K562 (cell line): ENCODE measurements around the gene OR1I1.

ENCODE experiments used
- CAMTA2 ChIP-seq: fragments of 250-450 bp; sonication (Bioruptor Pico); conservative IDR thresholded peaks from 2 replicates; pipeline ENCODE4 v1.5.1; 2022
- CHD2 ChIP-seq: IDR thresholded peaks from 2 replicates; pipeline ENCODE4 v1.6.1; 2011; ENCODE audit warnings: low read depth, low read length
- DMBX1 ChIP-seq: fragments of 250-450 bp; sonication (Bioruptor Pico); IDR thresholded peaks from 2 replicates; pipeline ENCODE4 v1.8.0; 2022; ENCODE audit warnings: inconsistent platforms, mild to moderate bottlenecking, moderate library complexity, borderline replicate concordance
- FOXM1 ChIP-seq, 2 experiments: fragments of 450-650 bp in 1 of 2; sonication (generic) in 1 of 2; formaldehyde crosslinking in 1 of 2; IDR thresholded peaks; 2 replicates each; pipeline versions ENCODE4 v1.6.1 to v1.9.0; 2017 to 2022; ENCODE audit warnings: low read depth in 2 of 2, mild to moderate bottlenecking in 2 of 2, missing genetic modification reagents in 1 of 2, moderate library complexity in 1 of 2
- HNRNPLL ChIP-seq: fragments of 200-400 bp; formaldehyde crosslinking; IDR thresholded peaks from 2 replicates; pipeline ENCODE4 v1.6.1; 2017; ENCODE audit warnings: low read length, low read depth, mild to moderate bottlenecking; ENCODE audit not compliant: poor library complexity, severe bottlenecking
- MXI1 ChIP-seq: IDR thresholded peaks from 2 replicates; pipeline ENCODE4 v1.6.1; 2011; ENCODE audit warnings: low read depth, mild to moderate bottlenecking, improper control_type of control experiment, low read length
- SMARCC2 ChIP-seq: fragments of 450-650 bp; IDR thresholded peaks from 2 replicates; pipeline ENCODE4 v1.6.1; 2017; ENCODE audit warnings: antibody characterized with exemption, moderate library complexity, mild to moderate bottlenecking, low read depth
- SRSF1 ChIP-seq: fragments of 200-400 bp; formaldehyde crosslinking; IDR thresholded peaks from 2 replicates; pipeline ENCODE4 v1.6.1; 2017; ENCODE audit warnings: mild to moderate bottlenecking, low read depth, low read length, moderate library complexity
- TRIM28 ChIP-seq: fragments of 450-650 bp; IDR thresholded peaks from 2 replicates; pipeline ENCODE4 v1.6.1; 2017
- TF ChIP-seq, protein P1 (sequence below), 3 experiments: IDR thresholded peaks in 2 of 3; conservative IDR thresholded peaks in 1 of 3; 2 replicates each; pipeline ENCODE4 v1.5.1; 2011 to 2012; ENCODE audit warnings: low read length in 3 of 3, mild to moderate bottlenecking in 3 of 3, control low read depth in 2 of 3, improper control_type of control experiment in 1 of 3, inconsistent platforms in 1 of 3, low read depth in 1 of 3, mixed read lengths in 1 of 3, moderate library complexity in 1 of 3; ENCODE audit not compliant: insufficient read depth in 2 of 3
- TF ChIP-seq, protein P2 (sequence below): fragments of 450-650 bp; IDR thresholded peaks from 2 replicates; pipeline ENCODE4 v1.6.1; 2018; ENCODE audit not compliant: partially characterized antibody

DNA sequence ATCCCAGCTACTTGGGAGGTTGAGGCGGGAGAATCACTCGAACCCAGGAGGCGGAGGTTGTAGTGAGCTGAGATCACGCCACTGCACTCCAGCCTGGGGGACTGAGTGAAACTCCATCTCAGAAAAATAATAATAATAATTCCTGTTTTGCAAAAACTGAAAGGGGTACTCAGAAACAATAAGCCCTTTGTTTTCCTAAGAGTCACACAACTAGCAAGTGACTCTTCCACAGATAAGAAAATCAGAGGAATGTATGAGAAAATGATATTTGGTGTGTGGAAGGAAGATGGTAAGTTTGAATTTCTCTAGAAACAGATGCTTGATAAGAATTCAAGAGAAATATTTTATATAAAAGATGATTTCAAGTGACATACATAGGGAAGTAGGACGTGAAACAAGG is 60.3 kb downstream of the OR1I1 start:
- TF ChIP-seq HNRNPLL (no peak), CAMTA2 (CRISPR knock-in tag) (no peak), SRSF1 (no peak), DMBX1 (CRISPR knock-in tag) (no peak), MXI1 (no peak), FOXM1 (IDR thresholded peaks at IDR 0.05; ENCODE audit: low read depth) (no peak), FOXM1 (CRISPR knock-in tag; IDR thresholded peaks at IDR 0.05; ENCODE audit: low read depth) (no peak), CHD2 (no peak), TRIM28 (no peak), SMARCC2 (no peak)
- TF ChIP-seq, protein P1, sequence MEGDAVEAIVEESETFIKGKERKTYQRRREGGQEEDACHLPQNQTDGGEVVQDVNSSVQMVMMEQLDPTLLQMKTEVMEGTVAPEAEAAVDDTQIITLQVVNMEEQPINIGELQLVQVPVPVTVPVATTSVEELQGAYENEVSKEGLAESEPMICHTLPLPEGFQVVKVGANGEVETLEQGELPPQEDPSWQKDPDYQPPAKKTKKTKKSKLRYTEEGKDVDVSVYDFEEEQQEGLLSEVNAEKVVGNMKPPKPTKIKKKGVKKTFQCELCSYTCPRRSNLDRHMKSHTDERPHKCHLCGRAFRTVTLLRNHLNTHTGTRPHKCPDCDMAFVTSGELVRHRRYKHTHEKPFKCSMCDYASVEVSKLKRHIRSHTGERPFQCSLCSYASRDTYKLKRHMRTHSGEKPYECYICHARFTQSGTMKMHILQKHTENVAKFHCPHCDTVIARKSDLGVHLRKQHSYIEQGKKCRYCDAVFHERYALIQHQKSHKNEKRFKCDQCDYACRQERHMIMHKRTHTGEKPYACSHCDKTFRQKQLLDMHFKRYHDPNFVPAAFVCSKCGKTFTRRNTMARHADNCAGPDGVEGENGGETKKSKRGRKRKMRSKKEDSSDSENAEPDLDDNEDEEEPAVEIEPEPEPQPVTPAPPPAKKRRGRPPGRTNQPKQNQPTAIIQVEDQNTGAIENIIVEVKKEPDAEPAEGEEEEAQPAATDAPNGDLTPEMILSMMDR (IDR thresholded peaks at IDR 0.05 in 2 of 3, conservative IDR thresholded peaks at IDR 0.05 in 1 of 3; ENCODE audit: insufficient read depth in 2 of 3, low read depth in 1 of 3, low read length in 3 of 3), result no peak
- TF ChIP-seq, protein P2, sequence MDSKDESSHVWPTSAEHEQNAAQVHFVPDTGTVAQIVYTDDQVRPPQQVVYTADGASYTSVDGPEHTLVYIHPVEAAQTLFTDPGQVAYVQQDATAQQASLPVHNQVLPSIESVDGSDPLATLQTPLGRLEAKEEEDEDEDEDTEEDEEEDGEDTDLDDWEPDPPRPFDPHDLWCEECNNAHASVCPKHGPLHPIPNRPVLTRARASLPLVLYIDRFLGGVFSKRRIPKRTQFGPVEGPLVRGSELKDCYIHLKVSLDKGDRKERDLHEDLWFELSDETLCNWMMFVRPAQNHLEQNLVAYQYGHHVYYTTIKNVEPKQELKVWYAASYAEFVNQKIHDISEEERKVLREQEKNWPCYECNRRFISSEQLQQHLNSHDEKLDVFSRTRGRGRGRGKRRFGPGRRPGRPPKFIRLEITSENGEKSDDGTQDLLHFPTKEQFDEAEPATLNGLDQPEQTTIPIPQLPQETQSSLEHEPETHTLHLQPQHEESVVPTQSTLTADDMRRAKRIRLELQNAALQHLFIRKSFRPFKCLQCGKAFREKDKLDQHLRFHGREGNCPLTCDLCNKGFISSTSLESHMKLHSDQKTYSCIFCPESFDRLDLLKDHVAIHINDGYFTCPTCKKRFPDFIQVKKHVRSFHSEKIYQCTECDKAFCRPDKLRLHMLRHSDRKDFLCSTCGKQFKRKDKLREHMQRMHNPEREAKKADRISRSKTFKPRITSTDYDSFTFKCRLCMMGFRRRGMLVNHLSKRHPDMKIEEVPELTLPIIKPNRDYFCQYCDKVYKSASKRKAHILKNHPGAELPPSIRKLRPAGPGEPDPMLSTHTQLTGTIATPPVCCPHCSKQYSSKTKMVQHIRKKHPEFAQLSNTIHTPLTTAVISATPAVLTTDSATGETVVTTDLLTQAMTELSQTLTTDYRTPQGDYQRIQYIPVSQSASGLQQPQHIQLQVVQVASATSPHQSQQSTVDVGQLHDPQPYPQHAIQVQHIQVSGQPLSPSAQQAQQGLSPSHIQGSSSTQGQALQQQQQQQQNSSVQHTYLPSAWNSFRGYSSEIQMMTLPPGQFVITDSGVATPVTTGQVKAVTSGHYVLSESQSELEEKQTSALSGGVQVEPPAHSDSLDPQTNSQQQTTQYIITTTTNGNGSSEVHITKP, result no peak
